Measurements from ENCODE around the gene HAPLN2. TPM values are rescaled to one million over a fixed set of nuclear protein-coding genes. Genes with fewer than 3 reads are reported as not detected.
A peak's percentile ranks its signal among the peaks of the same experiment; 100 is the strongest.

Gene HAPLN2
- total and polyA plus RNA-seq, 2 of the 4 experiments (the other 2 are of a cell fraction): not detected

DNA sequence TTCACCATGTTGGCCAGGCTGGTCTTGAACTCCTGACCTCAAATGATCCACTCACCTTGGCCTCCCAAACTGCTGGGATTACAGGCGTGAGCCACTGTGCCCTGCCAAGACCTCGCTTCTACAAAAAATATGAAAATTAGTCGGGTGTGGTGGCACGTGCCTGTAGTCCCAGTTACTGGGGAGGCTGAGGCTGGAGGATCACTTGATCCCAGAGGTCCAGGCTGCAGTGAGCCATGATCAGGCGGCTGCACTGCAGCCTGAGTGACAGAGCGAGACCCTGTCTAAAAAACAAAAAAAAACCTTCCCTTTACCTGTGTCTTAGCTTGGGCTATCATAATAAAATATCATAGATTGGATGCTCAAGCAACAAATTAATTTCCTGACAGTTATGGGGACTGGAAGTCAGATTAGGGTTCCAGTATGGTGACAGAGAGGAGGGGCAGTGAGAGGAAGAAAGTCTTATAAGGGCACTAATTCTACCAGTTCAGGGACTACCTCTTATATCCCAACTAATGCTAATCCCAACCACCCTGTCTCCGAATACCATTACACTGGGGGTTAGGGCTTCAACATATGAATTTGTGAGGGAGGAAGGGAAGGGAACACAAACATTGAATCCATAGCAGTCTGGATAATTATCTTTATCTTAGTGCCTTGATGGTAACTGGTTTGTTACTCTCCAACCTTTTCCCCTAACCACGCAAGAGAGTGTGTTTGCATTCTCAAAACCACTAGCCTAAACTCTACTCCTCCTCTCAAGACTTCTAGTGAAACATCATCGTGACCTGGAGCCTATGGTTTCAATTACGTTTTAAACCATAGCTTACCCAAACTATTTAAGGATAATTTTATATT lies 28.7 kb upstream of the HAPLN2 start:
- H3K56ac ChIP-seq (ENCODE audit: extremely low read depth, insufficient read depth, low read length): no peak overlapping the region
- WGBS, 2 experiments (ENCODE audit: extremely low coverage in 2 of 2, insufficient read length in 1 of 2): 95% methylated on average over 3 of the region's 10 CpGs; no CpG with 5 or more reads in 1 of the 2 experiments
- intact Hi-C loops (cut with micrococcal nuclease) (loop anchor here (5.0 kb wide), 1 partner anchor 108 kb away; no protein-coding TSS in a partner anchor), dilution Hi-C loops (cut with HindIII; ENCODE audit: low sequenced_read_pairs, unreplicated experiment) (no loop called here), in situ Hi-C loops (cut with MboI; ENCODE audit: low sequenced_read_pairs) (no loop called here)
- ChIA-PET CTCF (interaction anchor here (1.0 to 1.6 kb wide), 2 partner anchors 18 to 205 kb away, joined by 3 to 5 read pairs; no protein-coding TSS in a partner anchor), POLR2A (ENCODE audit: unreplicated experiment) (interaction anchor here (0.6 kb wide), 1 partner anchor 90 kb away, joined by 8 read pairs; the partner anchor contains the start of gene MEF2D)
- H4K8ac ChIP-seq (ENCODE audit: low read depth in 2 of 2, low read length in 2 of 2): peak overlapping the region; percentile 97 to 100; a peak in 3 of 4 replicates
- H3K4me2 ChIP-seq (ENCODE audit: low read depth, low read length): no peak overlapping the region
- H3K27ac ChIP-seq (ENCODE audit: insufficient read depth, low read length): no peak overlapping the region
- H3K9ac ChIP-seq (ENCODE audit: low read depth, low read length): no peak overlapping the region
- H3K27me3 ChIP-seq (ENCODE audit: control insufficient read depth, insufficient read depth, low read length): peaks cover 8% of the 10 kb centered on the region
- no peaks in the 10 kb centered on the region for H4K20me1 ChIP-seq (ENCODE audit: insufficient read depth, low read length)
- H2AFZ ChIP-seq (replicated peaks; ENCODE audit: low read length, poor library complexity): no peak overlapping the region
- peaks cover 3% of the 10 kb centered on the region; the same call in 1 of the 2 replicates for H3K4me1 ChIP-seq (ENCODE audit: control insufficient read depth, insufficient read depth, low read length)
- no peak for DNase-seq
- H3K23ac ChIP-seq (ENCODE audit: low read depth, low read length): peak overlapping the region; percentile 95; the same call in 1 of the 2 replicates
- no peak overlapping the region for H2BK5ac ChIP-seq (ENCODE audit: low read depth, low read length, poor library complexity, severe bottlenecking)
- H3K9me1 ChIP-seq (ENCODE audit: insufficient read depth, low read length): peaks cover 10% of the 10 kb centered on the region
- H3K18ac ChIP-seq (ENCODE audit: low read depth, low read length): no peak overlapping the region
- peaks cover 11 to 18% of the 10 kb centered on the region in 2 experiments for H3K79me1 ChIP-seq (ENCODE audit: low read depth in 1 of 2, low read length in 2 of 2)
- no peak overlapping the region for H2BK120ac ChIP-seq (ENCODE audit: low read depth, low read length)
- ATAC-seq (ENCODE audit: low read depth): no peak
- 0 out of 2 replicates have a peak overlapping the region, but pooled peaks have one; percentile 84 for H2AK5ac ChIP-seq (ENCODE audit: low read depth, low read length)
- H2BK20ac ChIP-seq (ENCODE audit: low read depth, low read length): no peak overlapping the region
- H2AK9ac ChIP-seq (replicated peaks; ENCODE audit: low read depth, low read length, poor library complexity): no peak overlapping the region
- H3K14ac ChIP-seq (replicated peaks; ENCODE audit: low read depth, low read length): no peak overlapping the region
- BruUV-seq (replicated peaks): no TSS peak
- H3K36me3 ChIP-seq (ENCODE audit: control insufficient read depth, insufficient read depth, low read length): peaks cover 10% of the 10 kb centered on the region
- no peak overlapping the region for H2BK15ac ChIP-seq (ENCODE audit: low read depth, low read length)
- TF ChIP-seq FOS (IDR thresholded peaks at IDR 0.05; ENCODE audit: low read depth, low read length): no peak
- no peak for TF ChIP-seq RCOR1 (IDR thresholded peaks at IDR 0.05; ENCODE audit: insufficient replicate concordance, low read length)
- no peak for TF ChIP-seq MAFK (IDR thresholded peaks at IDR 0.05; ENCODE audit: low read depth, low read length)
- TF ChIP-seq CHD1 (IDR thresholded peaks at IDR 0.05; ENCODE audit: low read depth, low read length): no peak
- no peak for TF ChIP-seq SMC3 (IDR thresholded peaks at IDR 0.05; ENCODE audit: low read depth, low read length)
- TF ChIP-seq, protein P1, sequence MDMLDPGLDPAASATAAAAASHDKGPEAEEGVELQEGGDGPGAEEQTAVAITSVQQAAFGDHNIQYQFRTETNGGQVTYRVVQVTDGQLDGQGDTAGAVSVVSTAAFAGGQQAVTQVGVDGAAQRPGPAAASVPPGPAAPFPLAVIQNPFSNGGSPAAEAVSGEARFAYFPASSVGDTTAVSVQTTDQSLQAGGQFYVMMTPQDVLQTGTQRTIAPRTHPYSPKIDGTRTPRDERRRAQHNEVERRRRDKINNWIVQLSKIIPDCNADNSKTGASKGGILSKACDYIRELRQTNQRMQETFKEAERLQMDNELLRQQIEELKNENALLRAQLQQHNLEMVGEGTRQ (IDR thresholded peaks at IDR 0.05; ENCODE audit: low read depth, low read length): no peak
- no peak for TF ChIP-seq RFX5 (IDR thresholded peaks at IDR 0.05; ENCODE audit: low read depth, low read length)
- no peak for TF ChIP-seq MAZ (IDR thresholded peaks at IDR 0.05; ENCODE audit: borderline replicate concordance, low read depth, low read length)
- no peak for TF ChIP-seq POLR2A (IDR thresholded peaks at IDR 0.05; ENCODE audit: low read depth, low read length)
- TF ChIP-seq CEBPB (IDR thresholded peaks at IDR 0.05; ENCODE audit: low read depth, low read length): no peak
- H4K91ac ChIP-seq (ENCODE audit: insufficient read depth, low read depth, low read length): no peak overlapping the region
- no peaks in the 10 kb centered on the region for H3K9me3 ChIP-seq (ENCODE audit: control insufficient read depth, insufficient read depth, low read length)
- peak overlapping the region; percentile 58; the same call in 1 of the 2 replicates for H4K5ac ChIP-seq (ENCODE audit: low read depth, low read length)
- H3K4ac ChIP-seq (ENCODE audit: low read depth, low read length): no peak overlapping the region
- no peak overlapping the region for H3K4me3 ChIP-seq (ENCODE audit: insufficient read depth, low read depth, low read length)

All from IMR-90 (cell line).